AG04450 (cell line): ENCODE results near the gene TADA3. TPM values are rescaled to one million over a fixed set of nuclear protein-coding genes. Genes with fewer than 3 reads are reported as not detected.
A peak's percentile ranks its signal among the peaks of the same experiment; 100 is the strongest.

Experiments
- CTCF ChIA-PET: fragments of 300-600, 350-600 bp; formaldehyde crosslinking; extraction: SDS; loops from one replicate; lab custom pipeline; 2022; ENCODE audit warnings: antibody characterized with exemption, inconsistent platforms; lab: Charles Lee
- POLR2A ChIA-PET: fragments of 350-600 bp; formaldehyde crosslinking; extraction: SDS; loops from one replicate; lab custom pipeline; 2021; ENCODE audit warnings: antibody characterized with exemption, inconsistent platforms; lab: Yijun Ruan, JAX
- DNase-seq: peaks from one replicate; pipeline ENCODE4 v3.0.0-alpha.2; 2011; ENCODE audit warnings: low read depth, low spot score
- H3K27ac ChIP-seq: one replicate; pipeline ENCODE4 v1.5.1; 2012; ENCODE audit warnings: low read depth, low read length, control low read depth
- H3K27me3 ChIP-seq: one replicate; pipeline ENCODE4 v1.6.0; 2012; ENCODE audit warnings: low read length; ENCODE audit not compliant: control insufficient read depth, insufficient read depth
- H3K4me3 ChIP-seq: 2 replicates; pipeline ENCODE4 v1.5.1; 2011; ENCODE audit warnings: mild to moderate bottlenecking, low read depth, low read length, control low read depth
- H3K9me3 ChIP-seq: 2 replicates; pipeline ENCODE4 v1.5.1; 2012; ENCODE audit warnings: low read length; ENCODE audit not compliant: control insufficient read depth, insufficient read depth
- CTCF ChIP-seq: IDR thresholded peaks from 2 replicates; pipeline ENCODE4 v1.5.1; 2011; ENCODE audit warnings: low read depth, low read length, control low read depth, inconsistent platforms
- polyA plus RNA-seq: library from polyadenylated mRNA; depleted of rRNA; stranded (reverse); fragments of >200 nt; gene quantifications from 2 replicates; pipeline ENCODE4 v1.2.3, GENCODE V29; 2011

TADA3 gene
- polyA plus RNA-seq, 1 experiment: 61.8 TPM

GRCh38 chr3:9769012-9769411, 23.3 kb downstream of the TADA3 start:
- ChIA-PET POLR2A (interaction anchor here (0.5 to 1.5 kb wide), 3 partner anchors 13 to 309 kb away, joined by 3 to 7 read pairs (median 5); partner anchors contain the start of genes ARPC4 and TADA3), CTCF (interaction anchor here (1.0 kb wide), 1 partner anchor 53 kb away, joined by 3 read pairs; no protein-coding TSS in a partner anchor)
- peak overlapping the region; percentile 67 for H3K4me3 ChIP-seq
- no peaks in the 10 kb centered on the region for H3K9me3 ChIP-seq
- no peak overlapping the region for H3K27ac ChIP-seq
- DNase-seq: no peak
- no peaks in the 10 kb centered on the region for H3K27me3 ChIP-seq
- no peak for TF ChIP-seq CTCF

GRCh38 chr3:9768141-9768775, 24.0 kb downstream of the TADA3 start:
- POLR2A ChIA-PET: interaction anchor here (1.5 kb wide), 2 partner anchors 12 to 24 kb away, joined by 5 to 7 read pairs; partner anchors contain the start of genes ARPC4 and TADA3
- Histone ChIP-seq H3K27me3 (no peaks in the 10 kb centered on the region), H3K9me3 (no peaks in the 10 kb centered on the region), H3K27ac (no peak overlapping the region), H3K4me3 (no peak overlapping the region)
- CTCF ChIA-PET: interaction anchor here (1.0 kb wide), 1 partner anchor 52 kb away, joined by 3 read pairs; no protein-coding TSS in a partner anchor
- no peak for DNase-seq
- TF ChIP-seq CTCF: no peak

- ChIA-PET CTCF (interaction anchor here (1.1 kb wide), 1 partner anchor 35 kb away, joined by 4 read pairs; no protein-coding TSS in a partner anchor), POLR2A (interaction anchor here (0.6 kb wide), 1 partner anchor 348 kb away, joined by 5 read pairs; no protein-coding TSS in a partner anchor)
- Histone ChIP-seq H3K27me3 (no peaks in the 10 kb centered on the region), H3K9me3 (no peaks in the 10 kb centered on the region), H3K27ac (no peak overlapping the region), H3K4me3 (no peak overlapping the region)
- no peak for DNase-seq
- TF ChIP-seq CTCF: no peak
These were observed 24.9 kb downstream of the TADA3 start for GRCh38 chr3:9767418-9767817.

GRCh38 chr3:9765865-9766264, 26.4 kb downstream of the TADA3 start:
- TF ChIP-seq CTCF: no peak
- H3K4me3 ChIP-seq: no peak overlapping the region
- no peaks in the 10 kb centered on the region for H3K9me3 ChIP-seq
- no peak for DNase-seq
- H3K27ac ChIP-seq: no peak overlapping the region
- ChIA-PET POLR2A (interaction anchor here (1.2 kb wide), 1 partner anchor 27 kb away, joined by 3 read pairs; the partner anchor contains the start of gene ARPC4), CTCF (no interaction called here)
- H3K27me3 ChIP-seq: no peaks in the 10 kb centered on the region

- no peak for DNase-seq
- Histone ChIP-seq H3K9me3 (no peaks in the 10 kb centered on the region), H3K4me3 (no peak overlapping the region), H3K27ac (no peak overlapping the region), H3K27me3 (no peaks in the 10 kb centered on the region)
- ChIA-PET POLR2A (interaction anchor here (0.6 kb wide), 1 partner anchor 26 kb away, joined by 3 read pairs; no protein-coding TSS in a partner anchor), CTCF (no interaction called here)
- TF ChIP-seq CTCF: no peak
These were observed 29.4 kb downstream of the TADA3 start for GRCh38 chr3:9762871-9763270.
